Progenitor cell of endocrine pancreas (in vitro differentiated cells): ENCODE measurements around the gene CGB2. TPM values are rescaled to one million over a fixed set of nuclear protein-coding genes. Genes with fewer than 3 reads are reported as not detected.
A peak's percentile ranks its signal among the peaks of the same experiment; 100 is the strongest.

ENCODE experiments used
- DNase-seq: peaks from one replicate; pipeline ENCODE4 v3.0.0; 2021; ENCODE audit warnings: low spot score; ENCODE audit not compliant: unreplicated experiment
- H3K27ac Mint-ChIP-seq: 2 replicates; pipeline ENCODE4 v1.8.0; 2021; ENCODE audit warnings: mild to moderate bottlenecking, moderate library complexity, mixed read lengths
- H3K27me3 Mint-ChIP-seq: 2 replicates; pipeline ENCODE4 v1.8.0; 2021; ENCODE audit warnings: mixed read lengths
- H3K36me3 Mint-ChIP-seq: 2 replicates; pipeline ENCODE4 v1.8.0; 2022; ENCODE audit warnings: mixed read lengths; ENCODE audit not compliant: insufficient read depth
- H3K4me1 Mint-ChIP-seq: 2 replicates; pipeline ENCODE4 v1.8.0; 2021; ENCODE audit warnings: low read depth, mixed read lengths
- H3K4me3 Mint-ChIP-seq: 2 replicates; pipeline ENCODE4 v1.8.0; 2021; ENCODE audit warnings: low read depth, mild to moderate bottlenecking, moderate library complexity, mixed read lengths
- H3K9me3 Mint-ChIP-seq: 2 replicates; pipeline ENCODE4 v1.8.0; 2021; ENCODE audit warnings: low read depth, mixed read lengths
- total RNA-seq: library from RNA; stranded (reverse); gene quantifications from 2 replicates; pipeline ENCODE4 v1.2.1, GENCODE V29; 2021
- TF ChIP-seq, protein P1 (sequence below): fragments of 200-600 bp; sonication (generic); IDR thresholded peaks from one replicate; pipeline ENCODE4 v1.5.0; 2021; ENCODE audit warnings: antibody characterized with exemption, mild to moderate bottlenecking; ENCODE audit not compliant: unreplicated experiment

CGB2 gene
- total RNA-seq, 1 donor from 2014 or later = not detected

DNA sequence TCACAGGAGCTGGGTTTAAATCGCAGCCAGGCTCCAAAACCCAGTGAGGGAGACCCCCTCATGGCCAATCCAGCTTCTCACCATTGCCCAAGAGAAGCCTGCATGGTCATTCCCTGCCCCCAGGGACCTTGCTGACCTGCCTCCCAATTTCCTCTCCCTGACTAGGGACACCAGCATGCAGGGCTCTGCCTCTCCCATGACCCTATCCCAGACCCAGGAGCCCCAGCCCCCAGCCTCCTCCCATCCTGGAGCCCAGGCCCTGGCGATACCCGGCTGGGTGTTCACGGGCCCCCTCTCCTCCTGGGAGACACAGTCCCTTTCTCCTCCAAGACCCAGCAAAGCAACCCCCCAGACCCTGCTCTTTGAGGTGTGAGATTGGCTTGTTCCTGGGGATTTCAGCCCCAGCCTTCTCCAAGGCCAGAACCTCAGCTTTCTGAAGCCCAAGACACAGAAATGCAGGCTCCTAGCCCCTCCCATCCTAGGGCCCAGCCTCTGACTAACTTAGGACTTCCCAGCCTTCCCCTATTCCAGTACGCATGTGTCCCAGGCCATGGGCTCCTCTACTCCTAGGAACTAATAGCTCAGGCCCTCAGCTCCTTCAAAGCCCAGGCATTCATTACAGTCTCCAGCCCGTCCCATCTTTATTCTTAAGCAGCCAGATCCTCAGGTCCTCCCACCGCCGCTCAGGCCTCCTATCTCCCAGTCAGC lies 39.7 kb upstream of the CGB2 start:
- TF ChIP-seq, protein P1, sequence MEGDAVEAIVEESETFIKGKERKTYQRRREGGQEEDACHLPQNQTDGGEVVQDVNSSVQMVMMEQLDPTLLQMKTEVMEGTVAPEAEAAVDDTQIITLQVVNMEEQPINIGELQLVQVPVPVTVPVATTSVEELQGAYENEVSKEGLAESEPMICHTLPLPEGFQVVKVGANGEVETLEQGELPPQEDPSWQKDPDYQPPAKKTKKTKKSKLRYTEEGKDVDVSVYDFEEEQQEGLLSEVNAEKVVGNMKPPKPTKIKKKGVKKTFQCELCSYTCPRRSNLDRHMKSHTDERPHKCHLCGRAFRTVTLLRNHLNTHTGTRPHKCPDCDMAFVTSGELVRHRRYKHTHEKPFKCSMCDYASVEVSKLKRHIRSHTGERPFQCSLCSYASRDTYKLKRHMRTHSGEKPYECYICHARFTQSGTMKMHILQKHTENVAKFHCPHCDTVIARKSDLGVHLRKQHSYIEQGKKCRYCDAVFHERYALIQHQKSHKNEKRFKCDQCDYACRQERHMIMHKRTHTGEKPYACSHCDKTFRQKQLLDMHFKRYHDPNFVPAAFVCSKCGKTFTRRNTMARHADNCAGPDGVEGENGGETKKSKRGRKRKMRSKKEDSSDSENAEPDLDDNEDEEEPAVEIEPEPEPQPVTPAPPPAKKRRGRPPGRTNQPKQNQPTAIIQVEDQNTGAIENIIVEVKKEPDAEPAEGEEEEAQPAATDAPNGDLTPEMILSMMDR = no peak
- Mint-ChIP-seq H3K36me3 (peaks cover 10% of the 10 kb centered on the region), H3K9me3 (no peaks in the 10 kb centered on the region), H3K4me3 (peak overlapping the region; percentile 99), H3K4me1 (peaks cover 18% of the 10 kb centered on the region), H3K27ac (peak overlapping the region; percentile 96), H3K27me3 (no peaks in the 10 kb centered on the region)
- no peak for DNase-seq

DNA sequence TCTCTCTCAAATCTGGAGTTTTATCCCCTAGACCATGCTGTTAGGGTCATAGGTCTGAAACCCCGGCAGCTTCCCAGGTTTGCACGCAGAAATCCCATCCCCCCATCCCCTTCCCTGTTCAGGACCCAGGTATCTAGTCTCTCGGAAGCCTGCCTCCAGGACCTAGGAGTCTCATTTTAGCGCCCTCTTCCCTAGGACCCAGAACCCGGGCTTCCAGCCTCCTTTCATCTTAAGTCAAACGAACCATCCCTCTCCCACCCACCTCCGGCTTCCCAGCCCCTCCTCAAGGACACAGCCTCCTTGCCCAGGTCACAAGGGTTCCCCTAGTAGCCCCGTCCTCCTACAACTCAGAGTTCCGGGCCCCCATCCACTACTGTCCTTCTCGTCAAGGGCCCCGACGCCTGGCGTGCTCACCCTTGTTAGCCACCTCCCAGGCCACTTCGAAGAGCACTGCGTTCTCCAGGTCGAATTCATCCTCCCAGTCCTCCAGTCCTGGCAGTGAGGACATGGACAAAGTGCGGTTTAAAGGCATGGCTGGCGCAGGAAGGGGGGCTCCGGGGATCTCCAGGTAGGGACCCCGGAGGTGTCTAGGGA lies 39.0 kb upstream of the CGB2 start:
- peak overlapping the region; percentile 96 for H3K27ac Mint-ChIP-seq
- H3K4me3 Mint-ChIP-seq = peak overlapping the region; percentile 99

DNA sequence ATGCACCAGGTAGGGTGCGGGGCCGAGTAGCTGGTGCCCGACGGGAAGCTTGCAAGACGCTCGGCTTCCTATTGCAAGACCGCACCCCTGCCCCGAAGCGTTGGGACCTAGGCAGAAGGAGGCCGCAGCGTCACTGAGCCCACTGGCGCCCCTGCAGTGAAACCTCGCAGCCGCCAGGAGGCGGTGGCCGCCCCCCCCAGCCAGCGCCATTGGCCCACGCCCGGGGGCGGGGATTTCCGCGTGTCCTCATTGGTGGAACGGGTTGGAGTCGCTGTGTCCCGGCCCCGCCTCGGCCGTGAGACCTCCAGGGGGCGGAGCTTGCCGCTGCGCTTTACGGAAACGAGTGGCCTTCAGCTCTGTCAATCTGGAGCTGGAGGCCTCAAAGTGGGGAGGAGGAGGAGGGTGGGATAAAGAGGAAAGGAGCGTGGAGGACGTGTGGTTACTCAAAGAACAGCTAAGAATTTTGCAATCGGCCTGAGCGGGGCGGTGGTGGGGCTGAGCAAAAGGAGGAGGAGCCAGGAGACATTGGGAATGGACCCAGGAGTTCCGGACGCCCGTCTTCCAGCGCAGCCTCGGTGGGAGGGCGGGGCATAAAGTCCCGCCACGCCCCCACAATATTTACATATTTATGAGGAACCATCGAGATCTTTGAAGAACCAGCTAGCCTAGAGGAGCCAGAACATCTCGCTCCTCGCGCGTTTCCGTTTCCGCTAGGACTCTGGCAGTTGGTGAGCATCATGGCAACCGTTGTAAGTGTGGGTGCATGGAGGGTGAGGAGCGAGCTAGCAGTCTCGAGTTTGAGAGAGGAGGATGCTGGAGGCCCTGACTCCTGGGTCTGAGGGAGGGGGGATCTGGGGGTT lies 38.3 kb upstream of the CGB2 start, which contains the start of the genes GYS1 and RUVBL2:
GYS1 (minus strand) TSS at position 135 of the 860 bp plus-strand sequence. CDS start 197 bp downstream, outside the sequence.
RUVBL2 (plus strand) TSS at position 713 of the 860 bp plus-strand sequence; CDS start at position 738, 25 bp downstream.
- peaks cover 3% of the 10 kb centered on the region for H3K36me3 Mint-ChIP-seq
- peaks cover 20% of the 10 kb centered on the region for H3K4me1 Mint-ChIP-seq
- H3K4me3 Mint-ChIP-seq = peak within 1 kb of the TSS; percentile 99
- H3K27me3 Mint-ChIP-seq = no peaks in the 10 kb centered on the region
- DNase-seq = peak; percentile 99
- TF ChIP-seq, protein P1 = peak; percentile 93
- H3K27ac Mint-ChIP-seq = peak within 1 kb of the TSS; percentile 97
- H3K9me3 Mint-ChIP-seq = no peaks in the 10 kb centered on the region

More for the DNA sequence above, 39.0 kb upstream of the CGB2 start:
- H3K27me3 Mint-ChIP-seq = no peaks in the 10 kb centered on the region
- TF ChIP-seq, protein P1 = no peak
- peaks cover 19% of the 10 kb centered on the region for H3K4me1 Mint-ChIP-seq
- no peak for DNase-seq
- peaks cover 8% of the 10 kb centered on the region for H3K36me3 Mint-ChIP-seq
- H3K9me3 Mint-ChIP-seq = no peaks in the 10 kb centered on the region

DNA sequence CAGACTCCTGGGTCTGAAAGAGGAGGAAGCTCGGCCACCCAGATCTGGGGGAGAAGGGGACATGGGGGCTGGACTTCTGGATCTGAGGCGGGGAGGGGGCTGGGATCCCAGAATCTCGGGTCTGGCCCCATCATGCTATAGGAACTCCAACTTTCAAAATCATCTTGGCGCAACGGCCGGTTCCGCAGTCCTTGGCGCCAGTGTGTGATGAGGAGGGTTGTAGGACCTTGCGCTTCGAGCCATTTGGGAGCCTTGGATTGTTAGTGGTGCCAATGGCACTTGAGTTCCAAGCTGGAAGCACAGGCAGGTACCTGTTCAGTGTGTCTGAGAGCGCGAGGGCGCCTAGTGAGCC lies 37.7 kb upstream of the CGB2 start:
- H3K9me3 Mint-ChIP-seq = no peaks in the 10 kb centered on the region
- TF ChIP-seq, protein P1 = no peak
- DNase-seq = no peak
- H3K27me3 Mint-ChIP-seq = no peaks in the 10 kb centered on the region
- peaks cover 3% of the 10 kb centered on the region for H3K36me3 Mint-ChIP-seq
- peak overlapping the region; percentile 99 for H3K4me3 Mint-ChIP-seq
- H3K27ac Mint-ChIP-seq = peak overlapping the region; percentile 97
- peaks cover 20% of the 10 kb centered on the region for H3K4me1 Mint-ChIP-seq

DNA sequence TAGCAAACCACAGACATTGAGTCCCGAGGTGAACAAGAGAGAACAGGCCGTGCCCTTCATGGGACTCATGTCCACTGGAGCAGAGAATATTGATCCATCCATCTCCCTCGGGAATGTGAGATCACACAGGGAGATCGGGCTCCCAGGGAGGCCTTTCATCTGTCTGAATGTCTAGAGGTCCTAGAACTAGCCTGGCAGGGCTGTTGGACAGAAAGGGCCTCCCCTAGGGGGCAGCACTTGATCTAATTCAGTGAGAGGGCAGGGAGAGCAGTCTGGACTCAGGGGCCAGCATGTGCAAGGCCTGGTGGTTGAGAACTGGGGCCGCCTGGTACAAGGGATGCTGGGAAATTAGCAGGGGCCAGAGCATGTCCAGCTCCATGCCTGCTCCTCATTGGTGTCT lies 33.7 kb upstream of the CGB2 start:
- peak; percentile 53 for DNase-seq
- Mint-ChIP-seq H3K27me3 (no peaks in the 10 kb centered on the region), H3K4me3 (no peak overlapping the region), H3K36me3 (peaks cover 2% of the 10 kb centered on the region), H3K9me3 (no peaks in the 10 kb centered on the region), H3K27ac (peak overlapping the region; percentile 44), H3K4me1 (peaks cover 14% of the 10 kb centered on the region)
- TF ChIP-seq, protein P1 = peak; percentile 60
